Measurements from ENCODE around the gene JAM3. TPM values are rescaled to one million over a fixed set of nuclear protein-coding genes. Genes with fewer than 3 reads are reported as not detected.

Gene JAM3
- total and polyA plus RNA-seq, 8 donors = 4.0 to 83.4 (median 20.0) TPM

DNA sequence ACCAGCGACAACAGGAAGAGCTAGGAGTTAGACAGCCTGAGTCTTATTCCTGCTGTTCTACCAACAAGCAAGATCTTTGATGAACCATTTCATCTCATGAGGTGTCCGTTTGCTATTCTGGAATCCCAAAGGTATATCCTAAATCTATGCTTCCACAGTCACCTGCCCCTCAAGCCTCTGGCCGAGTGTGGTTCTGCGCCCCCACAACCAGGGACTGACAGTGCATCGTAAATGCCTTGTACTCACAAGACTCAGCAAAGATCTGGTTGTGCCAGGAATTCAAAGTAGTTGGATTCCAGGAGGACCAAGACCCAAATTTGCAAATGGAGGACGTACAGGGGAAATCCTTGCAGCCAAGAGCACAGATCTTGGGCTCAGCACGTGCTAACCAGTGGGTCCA lies 47.5 kb upstream of the JAM3 start:
- H3K4me3 ChIP-seq = no peak overlapping the region
- WGBS, 5 donors = 80 to 90% (median 85%) methylated on average over 7 of the region's 7 CpGs
- TF ChIP-seq POLR2A (IDR thresholded peaks at IDR 0.05) = no peak
- TF ChIP-seq CTCF (IDR thresholded peaks at IDR 0.05) = no peak
- no peak for TF ChIP-seq EP300 (IDR thresholded peaks at IDR 0.05)
- no peak for TF ChIP-seq POLR2AphosphoS5 (IDR thresholded peaks at IDR 0.05)
- no peaks in the 10 kb centered on the region for H3K4me1 ChIP-seq
- intact Hi-C loops (cut with DNase I; ENCODE audit: low total_unique reads) = no loop called here
- no peak overlapping the region for H3K27ac ChIP-seq
- no peak for DNase-seq
- H3K9me3 ChIP-seq = no peaks in the 10 kb centered on the region
- no peaks in the 10 kb centered on the region for H3K36me3 ChIP-seq
- H3K27me3 ChIP-seq = peaks cover 0 to 49% (median 0%) of the 10 kb centered on the region in 3 donors

DNA sequence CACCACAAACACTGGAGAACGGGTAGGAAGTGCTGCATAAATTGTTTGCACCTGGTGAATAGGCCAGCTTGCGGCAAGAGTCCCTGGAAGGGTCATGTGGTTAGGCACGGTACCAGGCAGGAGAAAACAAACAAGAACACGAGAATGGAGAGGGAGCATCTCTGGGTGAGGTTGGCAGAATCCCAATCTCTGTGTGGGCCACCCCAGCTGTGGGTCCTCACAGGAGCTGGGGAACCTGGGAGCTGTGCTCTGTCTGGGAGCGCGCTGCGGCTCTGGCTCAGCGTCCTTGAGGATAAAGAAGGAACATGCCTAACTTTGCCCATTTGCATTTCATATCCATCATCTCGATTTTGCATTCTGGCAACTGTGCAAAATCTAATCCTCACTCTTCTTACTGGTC lies 46.1 kb upstream of the JAM3 start:
- Histone ChIP-seq H3K4me1 (no peaks in the 10 kb centered on the region), H3K4me3 (no peak overlapping the region), H3K27ac (no peak overlapping the region), H3K36me3 (no peaks in the 10 kb centered on the region), H3K9me3 (no peaks in the 10 kb centered on the region), H3K27me3 (peaks cover 0 to 53% (median 0%) of the 10 kb centered on the region in 3 donors)
- intact Hi-C loops (cut with DNase I; ENCODE audit: low total_unique reads) = no loop called here
- WGBS, 5 donors = 51 to 72% (median 65%) methylated on average over 9 of the region's 9 CpGs
- no peak for DNase-seq
- no peak for TF ChIP-seq CTCF (IDR thresholded peaks at IDR 0.05)

GRCh38 chr11:134024420-134025081 lies 44.3 kb upstream of the JAM3 start:
- Histone ChIP-seq H3K27ac (no peak overlapping the region), H3K9me3 (no peaks in the 10 kb centered on the region), H3K4me3 (no peak overlapping the region), H3K4me1 (no peaks in the 10 kb centered on the region), H3K27me3 (peaks cover 0 to 41% (median 0%) of the 10 kb centered on the region in 3 donors), H3K36me3 (no peaks in the 10 kb centered on the region)
- WGBS, 5 donors = 60 to 71% (median 66%) methylated on average over 12 to 15 of the region's 15 CpGs
- intact Hi-C loops (cut with DNase I; ENCODE audit: low total_unique reads) = no loop called here
- DNase-seq = no peak
- TF ChIP-seq POLR2AphosphoS5 (IDR thresholded peaks at IDR 0.05) = no peak
- no peak for TF ChIP-seq EP300 (IDR thresholded peaks at IDR 0.05)
- TF ChIP-seq POLR2A (IDR thresholded peaks at IDR 0.05) = no peak
- TF ChIP-seq CTCF (IDR thresholded peaks at IDR 0.05) = no peak

- H3K27ac ChIP-seq = no peak overlapping the region
- WGBS, 5 donors = 84 to 92% (median 88%) methylated on average over 8 to 12 of the region's 12 CpGs
- H3K4me3 ChIP-seq = no peak overlapping the region
- H3K36me3 ChIP-seq = no peaks in the 10 kb centered on the region
- H3K27me3 ChIP-seq = peaks cover 0 to 39% (median 0%) of the 10 kb centered on the region in 3 donors
- no peaks in the 10 kb centered on the region for H3K4me1 ChIP-seq
- intact Hi-C loops (cut with DNase I; ENCODE audit: low total_unique reads) = no loop called here
- TF ChIP-seq CTCF (IDR thresholded peaks at IDR 0.05) = no peak
- no peak for TF ChIP-seq POLR2A (IDR thresholded peaks at IDR 0.05)
- no peak for TF ChIP-seq EP300 (IDR thresholded peaks at IDR 0.05)
- no peak for TF ChIP-seq POLR2AphosphoS5 (IDR thresholded peaks at IDR 0.05)
- DNase-seq = no peak
- H3K9me3 ChIP-seq = no peaks in the 10 kb centered on the region
Measured at GRCh38 chr11:134025082-134025429, 43.8 kb upstream of the JAM3 start.
